Endothelial cell of umbilical vein (primary cell): ENCODE data around the gene ANKRD28. TPM values are rescaled to one million over a fixed set of nuclear protein-coding genes. Genes with fewer than 3 reads are reported as not detected.
A peak's percentile ranks its signal among the peaks of the same experiment; 100 is the strongest.

Experiments used
- BruUV-seq: library from RNA; stranded (reverse); fragments of 400-500 nt; replicated peaks from 2 replicates; lab custom pipeline; 2021; lab: Mats Ljungman, UMichigan
- CTCF ChIA-PET: fragments of 300-600, 350-600 bp; sonication (Branson Sonifier 250); formaldehyde crosslinking; loops from one replicate; lab custom pipeline; 2021; ENCODE audit warnings: antibody characterized with exemption, inconsistent platforms; lab: Charles Lee
- POLR2A ChIA-PET: fragments of 300-600, 350-600 bp; sonication (Branson Sonifier 250); formaldehyde crosslinking; loops from one replicate; lab custom pipeline; 2021; ENCODE audit warnings: antibody characterized with exemption, inconsistent platforms; lab: Charles Lee
- DNase-seq: peaks from one replicate; pipeline ENCODE4 v3.0.0-alpha.2; 2011; ENCODE audit warnings: low read depth, low spot score
- FAIRE-seq: peaks from 2 replicates; lab custom pipeline; 2011; peaks lifted over from hg19 to GRCh38; lab: Jason Lieb, UNC
- H2AFZ ChIP-seq: 2 replicates; pipeline ENCODE4 v1.6.0; 2012; ENCODE audit warnings: low read depth, low read length, control low read depth, inconsistent platforms
- H3K27ac ChIP-seq: 2 replicates; pipeline ENCODE4 v1.5.1; 2011; ENCODE audit warnings: low read depth, mild to moderate bottlenecking, control low read depth, low read length, moderate library complexity; ENCODE audit not compliant: insufficient read depth
- H3K27me3 ChIP-seq, 2 experiments: 2 replicates each; pipeline versions ENCODE4 v1.6.0 to v1.6.1; 2011; ENCODE audit warnings: low read length in 2 of 2, mixed read lengths in 1 of 2; ENCODE audit not compliant: control insufficient read depth in 2 of 2, insufficient read depth in 2 of 2
- H3K36me3 ChIP-seq, 2 experiments: 2 replicates in 1 of 2; 3 replicates in 1 of 2; pipeline ENCODE4 v1.5.1; 2011; ENCODE audit warnings: low read length in 2 of 2, mild to moderate bottlenecking in 1 of 2, moderate library complexity in 1 of 2; ENCODE audit not compliant: control insufficient read depth in 2 of 2, insufficient read depth in 2 of 2; ENCODE audit errors: extremely low read depth in 1 of 2
- H3K4me1 ChIP-seq: 3 replicates; pipeline ENCODE4 v1.5.1; 2011; ENCODE audit warnings: mild to moderate bottlenecking, low read length; ENCODE audit not compliant: control insufficient read depth, insufficient read depth; ENCODE audit errors: extremely low read depth
- H3K4me2 ChIP-seq: 2 replicates; pipeline ENCODE4 v1.6.1; 2011; ENCODE audit warnings: low read length, control low read depth, mixed read lengths; ENCODE audit not compliant: insufficient read depth
- H3K4me3 ChIP-seq, 3 experiments: fragments of 200-600 bp in 1 of 3; sonication (generic), shearing (Covaris generic) in 1 of 3; replicated peaks in 1 of 3; 2 replicates each; pipeline ENCODE4 v1.5.1; 2011 to 2016; ENCODE audit warnings: control low read depth in 3 of 3, low read length in 3 of 3, mild to moderate bottlenecking in 2 of 3, inconsistent platforms in 1 of 3, low read depth in 1 of 3, moderate library complexity in 1 of 3; ENCODE audit not compliant: insufficient read depth in 1 of 3
- H3K79me2 ChIP-seq: 2 replicates; pipeline ENCODE4 v1.6.0; 2012; ENCODE audit warnings: low read length, inconsistent platforms; ENCODE audit not compliant: control insufficient read depth, insufficient read depth
- H3K9ac ChIP-seq: replicated peaks from 2 replicates; pipeline ENCODE3; 2011; ENCODE audit warnings: low read length, control low read depth; ENCODE audit not compliant: insufficient read depth; ENCODE audit errors: extremely low read depth
- H3K9me1 ChIP-seq: replicated peaks from 3 replicates; pipeline ENCODE4 v1.6.0; 2011; ENCODE audit warnings: mild to moderate bottlenecking, low read length; ENCODE audit not compliant: control insufficient read depth, insufficient read depth; ENCODE audit errors: extremely low read depth
- H3K9me3 ChIP-seq: replicated peaks from 2 replicates; pipeline ENCODE4 v1.5.1; 2012; ENCODE audit warnings: low read length, inconsistent platforms; ENCODE audit not compliant: control insufficient read depth, insufficient read depth
- H4K20me1 ChIP-seq: replicated peaks from 2 replicates; pipeline ENCODE3; 2011; ENCODE audit warnings: mild to moderate bottlenecking, low read length; ENCODE audit not compliant: control insufficient read depth, insufficient read depth; ENCODE audit errors: extremely low read depth
- EZH2 ChIP-seq: IDR thresholded peaks from 2 replicates; pipeline ENCODE4 v1.6.1; 2012; ENCODE audit warnings: borderline replicate concordance, low read depth, mild to moderate bottlenecking, moderate library complexity, low read length, inconsistent platforms; ENCODE audit not compliant: severe bottlenecking
- FOS ChIP-seq: IDR thresholded peaks from 2 replicates; pipeline ENCODE4 v1.6.1; 2011; ENCODE audit warnings: mild to moderate bottlenecking, low read length, moderate library complexity, borderline replicate concordance; ENCODE audit not compliant: insufficient read depth
- GATA2 ChIP-seq: IDR thresholded peaks from 2 replicates; pipeline ENCODE4 v1.7.0; 2011; ENCODE audit warnings: low read depth, mild to moderate bottlenecking, moderate library complexity, mixed read lengths, low read length; ENCODE audit not compliant: insufficient read length, insufficient read depth
- JUN ChIP-seq: IDR thresholded peaks from 2 replicates; pipeline ENCODE4 v1.6.1; 2011; ENCODE audit warnings: borderline replicate concordance, low read depth; ENCODE audit not compliant: insufficient read length, insufficient read depth
- MYC ChIP-seq: IDR thresholded peaks from one replicate; pipeline ENCODE4 v1.6.1; 2011; ENCODE audit warnings: mild to moderate bottlenecking, low read depth, low read length
- POLR2A ChIP-seq: IDR thresholded peaks from 2 replicates; pipeline ENCODE4 v1.6.1; 2012; ENCODE audit warnings: low read depth, mild to moderate bottlenecking, control low read depth, low read length
- POLR2AphosphoS5 ChIP-seq: IDR thresholded peaks from 2 replicates; pipeline ENCODE4 v1.6.1; 2012; ENCODE audit warnings: low read depth, mild to moderate bottlenecking, control low read depth, low read length, moderate library complexity; ENCODE audit not compliant: insufficient read depth
- dilution Hi-C: fragments of 300-500 bp; cut with MboI; formaldehyde crosslinking; loops from one replicate; pipeline ENCODE4 v1.15.0; 2019; ENCODE audit warnings: low sequenced_read_pairs; ENCODE audit not compliant: extremely low pct_ligation_motif_present
- intact Hi-C: fragments of 100-400 bp; cut with micrococcal nuclease; formaldehyde crosslinking; loops from one replicate; pipeline ENCODE4 v1.10.0; 2022
- polyA plus RNA-seq, 4 experiments: library from polyadenylated mRNA; depleted of rRNA in 3 of 4; stranded (reverse) in 3 of 4; unstranded in 1 of 4; fragments of >200 nt; gene quantifications; 2 replicates each; pipeline versions ENCODE4 v1.2.1 to v1.2.3, GENCODE V29; 2011 to 2012; ENCODE audit warnings: missing spikeins in 1 of 4
- total RNA-seq: library from RNA; stranded (reverse); gene quantifications from 2 replicates; pipeline ENCODE4 v1.2.3, GENCODE V29; 2021
- TF ChIP-seq, protein P1 (sequence below), 2 donors: IDR thresholded peaks; 1 replicate in 1 of 2; 2 replicates in 1 of 2; pipeline ENCODE4 v1.5.1; 2011; ENCODE audit warnings: low read length in 2 of 2, mild to moderate bottlenecking in 2 of 2, moderate library complexity in 2 of 2, control low read depth in 1 of 2, inconsistent platforms in 1 of 2, low read depth in 1 of 2; ENCODE audit not compliant: insufficient read depth in 1 of 2; ENCODE audit errors: extremely low read depth in 1 of 2
- TF ChIP-seq, protein P2 (sequence below): IDR thresholded peaks from 2 replicates; pipeline ENCODE4 v1.6.1; 2011; ENCODE audit not compliant: insufficient read depth, insufficient read length

The ANKRD28 gene
- total and polyA plus RNA-seq, 2 donors (not counting 3 experiments of a cell fraction or from before 2014, with no cell fraction given): 36.7 to 97.3 TPM

DNA sequence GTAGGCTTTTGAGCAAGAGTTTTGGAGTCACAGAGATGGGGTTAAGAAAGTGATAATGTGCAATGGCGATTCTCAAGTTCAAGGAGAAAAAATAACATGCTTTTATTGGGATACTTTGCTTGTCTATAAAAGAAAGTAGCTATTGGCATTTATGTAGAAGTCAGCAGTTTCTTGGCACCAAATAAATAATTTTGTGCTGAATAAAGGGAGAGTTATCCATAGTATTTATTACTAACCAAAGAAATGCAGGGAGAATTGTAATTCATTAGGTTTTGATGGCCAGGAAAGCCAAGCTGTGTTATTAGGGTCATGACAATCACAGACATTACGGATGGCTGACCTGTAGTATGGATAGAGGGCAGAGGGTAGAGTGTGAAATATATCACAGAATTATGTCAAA is 163.1 kb downstream of the ANKRD28 start:
- CTCF ChIA-PET: interaction anchor here (0.6 to 4.7 kb wide), 4 partner anchors 12 to 178 kb away, joined by 3 to 44 read pairs (median 4); partner anchors contain the start of gene ANKRD28
- no peak overlapping the region for H3K4me3 ChIP-seq
- BruUV-seq: no TSS peak
- peak overlapping the region; percentile 77 for H3K9ac ChIP-seq
- H3K9me3 ChIP-seq: no peaks in the 10 kb centered on the region
- H3K4me1 ChIP-seq: peaks cover 84% of the 10 kb centered on the region
- no peaks in the 10 kb centered on the region for H3K27me3 ChIP-seq
- TF ChIP-seq POLR2A (no peak), POLR2AphosphoS5 (no peak), MYC (no peak), FOS (no peak), GATA2 (no peak), EZH2 (no peak), JUN (no peak)
- TF ChIP-seq, protein P1, sequence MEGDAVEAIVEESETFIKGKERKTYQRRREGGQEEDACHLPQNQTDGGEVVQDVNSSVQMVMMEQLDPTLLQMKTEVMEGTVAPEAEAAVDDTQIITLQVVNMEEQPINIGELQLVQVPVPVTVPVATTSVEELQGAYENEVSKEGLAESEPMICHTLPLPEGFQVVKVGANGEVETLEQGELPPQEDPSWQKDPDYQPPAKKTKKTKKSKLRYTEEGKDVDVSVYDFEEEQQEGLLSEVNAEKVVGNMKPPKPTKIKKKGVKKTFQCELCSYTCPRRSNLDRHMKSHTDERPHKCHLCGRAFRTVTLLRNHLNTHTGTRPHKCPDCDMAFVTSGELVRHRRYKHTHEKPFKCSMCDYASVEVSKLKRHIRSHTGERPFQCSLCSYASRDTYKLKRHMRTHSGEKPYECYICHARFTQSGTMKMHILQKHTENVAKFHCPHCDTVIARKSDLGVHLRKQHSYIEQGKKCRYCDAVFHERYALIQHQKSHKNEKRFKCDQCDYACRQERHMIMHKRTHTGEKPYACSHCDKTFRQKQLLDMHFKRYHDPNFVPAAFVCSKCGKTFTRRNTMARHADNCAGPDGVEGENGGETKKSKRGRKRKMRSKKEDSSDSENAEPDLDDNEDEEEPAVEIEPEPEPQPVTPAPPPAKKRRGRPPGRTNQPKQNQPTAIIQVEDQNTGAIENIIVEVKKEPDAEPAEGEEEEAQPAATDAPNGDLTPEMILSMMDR (IDR thresholded peaks at IDR 0.05; ENCODE audit: extremely low read depth in 1 of 2, insufficient read depth in 1 of 2, low read depth in 1 of 2, low read length in 2 of 2): no peak
- TF ChIP-seq, protein P2, sequence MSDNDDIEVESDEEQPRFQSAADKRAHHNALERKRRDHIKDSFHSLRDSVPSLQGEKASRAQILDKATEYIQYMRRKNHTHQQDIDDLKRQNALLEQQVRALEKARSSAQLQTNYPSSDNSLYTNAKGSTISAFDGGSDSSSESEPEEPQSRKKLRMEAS: no peak
- FAIRE-seq: no peak
- dilution Hi-C loops: loop anchor here (25.0 kb wide), 1 partner anchor 428 kb away; no protein-coding TSS in a partner anchor
- peak overlapping the region; percentile 2 for H2AFZ ChIP-seq
- POLR2A ChIA-PET: interaction anchor here (3.8 kb wide), 1 partner anchor 13 kb away, joined by 21 read pairs; no protein-coding TSS in a partner anchor
- H3K27ac ChIP-seq: peak overlapping the region; percentile 93
- H3K36me3 ChIP-seq: no peaks in the 10 kb centered on the region
- peak overlapping the region; percentile 21 for H3K4me2 ChIP-seq
- no peak for DNase-seq
- H3K79me2 ChIP-seq: no peaks in the 10 kb centered on the region
- no peaks in the 10 kb centered on the region for H3K9me1 ChIP-seq
- H4K20me1 ChIP-seq: no peaks in the 10 kb centered on the region
- intact Hi-C loops: loop anchor here (5.0 to 10.0 kb wide), 2 partner anchors 340 to 848 kb away; no protein-coding TSS in a partner anchor
